ENCODE measurements around the gene MCIDAS. TPM values are rescaled to one million over a fixed set of nuclear protein-coding genes. Genes with fewer than 3 reads are reported as not detected.

The MCIDAS gene
- total RNA-seq, 1 donor from 2014 or later, result not detected

DNA sequence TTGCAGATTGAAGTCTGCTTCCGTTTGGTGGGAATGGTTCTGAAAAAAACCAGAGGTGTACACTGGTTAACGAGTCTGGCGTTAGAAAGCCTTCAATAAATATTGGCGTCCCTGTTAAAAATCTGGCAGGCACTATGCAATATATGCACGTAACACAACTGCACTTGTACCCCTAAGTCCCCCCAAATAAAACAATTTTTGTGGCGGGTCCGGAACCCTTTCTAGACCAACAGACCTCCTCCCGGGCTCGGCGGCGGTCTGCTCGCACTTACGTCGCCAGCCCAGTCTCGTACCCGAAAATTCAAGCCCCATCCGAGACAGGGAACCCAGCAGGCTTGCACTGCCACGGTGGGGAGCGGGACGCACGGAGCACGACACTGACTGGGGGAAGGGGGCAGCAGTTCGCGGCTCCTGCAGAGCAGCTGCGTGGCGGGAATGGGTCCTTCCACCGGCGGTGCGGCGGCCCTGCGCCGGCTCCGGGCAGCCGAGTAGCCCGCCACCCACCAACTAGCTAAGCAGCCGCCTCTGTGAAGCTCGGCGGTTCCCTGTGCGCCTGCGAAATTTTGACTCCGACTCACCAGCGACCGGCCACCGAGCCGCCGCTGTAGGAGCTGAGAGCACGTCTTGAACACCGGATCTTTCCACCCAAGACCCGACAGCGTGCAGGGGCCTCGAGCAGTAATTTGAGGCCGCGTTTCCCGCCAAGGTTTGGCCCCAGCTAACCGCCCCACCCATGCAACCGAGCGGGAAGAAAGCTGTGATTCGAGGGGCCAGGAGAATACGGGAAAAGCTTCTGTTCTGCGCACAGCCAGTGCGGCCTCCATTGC lies 3.9 kb downstream of the MCIDAS start:
- DNase-seq (ENCODE audit: low read depth in 2 of 2), result no peak

DNA sequence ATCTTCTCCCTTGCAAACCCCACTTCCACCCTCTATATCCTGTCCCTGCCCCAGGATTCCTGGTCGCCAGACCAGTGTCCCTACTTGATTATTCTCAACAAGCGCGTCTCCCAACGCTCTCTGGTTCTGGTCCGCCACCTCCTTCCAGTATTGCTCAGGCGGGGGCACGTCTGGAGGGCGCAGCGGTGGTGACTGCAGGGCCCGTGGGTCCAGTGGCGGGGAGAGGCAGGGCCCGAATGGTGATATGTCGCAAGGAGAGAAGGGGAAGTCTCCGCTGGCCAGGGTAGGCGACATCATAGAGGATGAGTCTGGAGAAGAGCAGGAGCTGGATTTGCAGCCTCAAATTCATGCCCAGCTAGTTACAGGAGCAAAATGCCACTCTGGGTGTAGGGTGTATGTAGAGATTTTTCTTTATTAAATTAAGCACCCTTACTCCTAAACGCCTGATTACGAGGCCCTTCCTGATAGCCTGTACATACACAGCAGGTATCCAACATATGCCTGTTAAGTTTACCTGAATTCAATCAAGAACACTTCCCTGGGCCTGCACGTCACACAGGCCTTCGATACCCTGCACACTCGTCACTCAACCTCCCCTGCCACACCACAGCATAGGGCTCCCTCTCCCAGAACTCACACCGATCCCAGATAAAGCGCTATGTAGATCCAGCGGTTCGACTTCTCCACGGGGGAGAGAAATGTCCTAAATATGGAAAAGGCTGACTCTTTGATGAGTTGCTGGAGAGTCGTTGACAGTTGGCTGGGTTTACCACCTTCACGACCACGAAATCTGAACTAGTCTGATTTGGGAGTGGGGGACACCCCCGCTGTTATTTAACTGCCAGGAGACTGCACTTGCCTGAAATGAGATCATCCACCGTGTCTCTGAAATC lies 4.8 kb downstream of the MCIDAS start:
- DNase-seq (ENCODE audit: low read depth in 2 of 2), result no peak

DNA sequence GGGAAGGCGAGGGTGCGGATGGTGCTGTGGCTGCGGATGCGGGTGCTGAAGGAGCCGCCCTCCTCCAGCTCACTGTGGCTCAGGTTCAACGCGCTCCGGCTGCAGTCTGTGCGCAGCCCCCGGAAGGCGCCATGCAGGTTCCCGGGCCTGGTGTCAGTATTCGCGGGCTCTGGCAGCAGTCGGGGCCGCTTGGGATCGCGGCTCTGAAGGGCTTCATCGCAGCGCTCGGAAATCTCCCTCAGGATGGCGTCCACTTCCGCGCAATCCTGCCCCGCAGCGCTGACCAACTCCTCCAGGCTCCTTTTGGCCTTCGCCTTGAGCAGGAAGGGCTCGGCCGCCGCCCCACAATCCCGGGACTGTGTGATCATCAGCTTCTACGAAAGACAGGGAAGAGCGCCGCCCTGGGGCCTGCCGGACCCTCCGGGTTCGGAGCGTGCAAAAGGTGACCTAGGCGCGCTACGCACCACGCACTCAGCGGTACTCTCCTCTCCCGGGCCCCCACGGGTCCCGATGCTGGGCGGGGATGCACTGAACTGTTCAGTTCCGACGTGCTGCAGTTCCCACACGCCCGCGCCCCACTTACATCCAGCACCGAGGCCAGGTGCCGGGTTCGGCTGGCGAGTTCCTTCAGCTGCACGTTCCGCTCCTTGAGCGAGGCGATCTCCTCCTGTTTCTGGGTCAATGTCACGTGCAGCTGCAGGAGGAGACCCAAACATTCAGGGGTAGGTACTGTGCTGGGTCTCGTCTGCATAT lies 6.5 kb downstream of the MCIDAS start:
- peak in 1 of 2 donors; percentile 35 for DNase-seq (ENCODE audit: low read depth in 2 of 2)

DNA sequence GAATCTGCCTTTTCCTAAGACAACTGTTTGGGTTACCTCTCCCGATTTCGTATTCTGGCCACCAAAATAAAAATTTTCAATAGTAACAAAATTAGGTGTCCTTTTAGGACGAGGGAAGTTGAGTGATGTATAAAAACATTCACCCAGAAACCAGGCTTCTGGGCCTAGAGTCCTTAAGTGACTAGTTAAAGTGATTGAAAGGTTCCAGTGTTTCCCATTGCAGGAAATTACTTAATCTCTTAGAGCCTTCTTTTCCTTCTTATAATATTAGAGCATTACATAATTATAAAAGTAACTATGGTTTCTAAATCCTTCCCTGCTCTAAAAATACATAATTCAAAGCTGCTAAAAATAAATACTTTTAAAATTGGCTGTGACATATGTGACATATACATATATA lies 7.3 kb downstream of the MCIDAS start:
- no peak for DNase-seq (ENCODE audit: low read depth in 2 of 2)

DNA sequence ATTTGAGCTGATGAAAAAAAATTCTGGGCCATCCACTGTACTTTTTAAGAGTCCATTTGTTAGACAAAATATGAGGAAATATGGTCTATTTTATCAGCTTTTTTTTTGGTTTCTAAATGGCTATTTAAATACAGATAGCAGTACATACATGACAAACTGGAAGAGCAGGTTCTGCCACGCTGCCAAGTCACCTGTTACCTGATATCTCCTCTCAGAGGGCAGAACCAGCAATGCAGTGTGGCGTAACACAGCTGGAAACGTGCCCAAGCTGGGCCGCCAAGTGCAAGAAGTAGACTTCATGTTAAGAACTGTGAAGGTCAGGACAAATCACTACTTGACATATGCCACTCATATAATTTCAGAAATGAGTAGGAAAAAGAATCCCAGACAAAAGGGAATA lies 8.1 kb downstream of the MCIDAS start:
- DNase-seq (ENCODE audit: low read depth in 2 of 2), result no peak

DNA sequence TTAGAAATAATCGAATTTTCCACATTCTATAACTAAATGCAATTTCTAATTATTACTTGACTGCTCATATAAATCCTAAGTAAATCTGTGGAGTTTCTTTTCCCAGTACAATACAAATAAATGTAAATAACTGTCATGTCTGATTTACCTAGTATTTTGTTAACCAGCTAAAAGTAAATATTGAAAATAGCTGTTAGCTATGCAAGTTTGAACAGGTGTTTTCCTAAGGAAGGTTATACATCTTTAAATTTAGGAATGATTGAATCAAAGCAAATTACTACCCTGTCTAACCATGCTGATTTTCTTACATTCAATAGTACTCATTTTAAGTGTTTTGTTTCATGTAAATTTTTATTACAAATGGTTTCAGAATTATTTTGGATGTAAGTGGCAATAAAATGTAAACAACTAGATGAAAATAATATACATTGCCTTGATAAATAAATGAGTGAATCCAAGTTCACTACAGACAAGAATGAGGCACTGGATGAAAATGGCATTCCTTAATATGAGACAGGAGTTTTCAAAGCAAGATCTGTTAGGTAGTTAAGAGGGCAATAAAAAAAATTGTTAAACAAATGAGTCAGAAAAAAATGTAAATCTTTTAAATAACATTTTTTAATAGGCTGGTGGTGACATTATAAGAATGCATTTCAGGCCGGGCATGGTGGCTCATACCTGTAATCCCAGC lies 15.8 kb downstream of the MCIDAS start:
- no peak for DNase-seq (ENCODE audit: low read depth in 2 of 2)

DNA sequence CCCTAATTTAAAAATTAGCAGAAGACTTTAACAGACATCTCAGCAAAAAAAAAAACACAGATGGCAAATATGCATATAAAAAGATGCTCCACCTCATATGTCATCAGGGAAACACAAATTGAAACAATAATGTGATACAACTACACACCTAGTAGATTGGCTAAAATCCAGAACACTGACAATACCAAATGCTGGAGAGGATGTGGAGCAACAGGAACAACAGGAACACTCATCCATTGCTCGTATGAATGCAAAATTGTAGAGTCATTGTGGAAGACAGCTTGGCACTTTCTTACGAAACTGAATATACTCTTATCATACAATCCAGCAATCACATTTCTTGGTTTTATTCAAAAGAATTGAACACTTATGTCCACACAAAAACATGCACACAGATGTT lies 22.1 kb downstream of the MCIDAS start:
- DNase-seq (ENCODE audit: low read depth in 2 of 2), result peak in 1 of 2 donors; percentile 31

DNA sequence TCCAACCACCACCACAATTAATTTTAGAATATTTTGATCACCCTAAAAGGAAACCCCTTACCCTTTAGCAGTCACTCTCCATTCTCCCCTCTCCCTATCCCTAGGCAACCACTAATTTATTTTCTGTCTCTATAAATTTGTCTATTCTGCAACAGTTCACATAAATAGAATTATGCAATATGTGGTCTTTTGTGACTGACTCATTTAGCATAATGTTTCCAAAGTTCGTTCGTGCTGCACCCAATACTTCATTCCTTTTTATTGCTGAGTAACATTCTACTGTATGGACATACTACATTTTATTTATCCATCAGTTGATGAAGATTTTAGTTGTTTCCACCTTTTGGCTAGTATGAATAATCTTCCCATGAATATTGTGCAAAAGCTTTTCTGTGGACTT lies 36.0 kb downstream of the MCIDAS start:
- DNase-seq (ENCODE audit: low read depth in 2 of 2), result no peak

DNA sequence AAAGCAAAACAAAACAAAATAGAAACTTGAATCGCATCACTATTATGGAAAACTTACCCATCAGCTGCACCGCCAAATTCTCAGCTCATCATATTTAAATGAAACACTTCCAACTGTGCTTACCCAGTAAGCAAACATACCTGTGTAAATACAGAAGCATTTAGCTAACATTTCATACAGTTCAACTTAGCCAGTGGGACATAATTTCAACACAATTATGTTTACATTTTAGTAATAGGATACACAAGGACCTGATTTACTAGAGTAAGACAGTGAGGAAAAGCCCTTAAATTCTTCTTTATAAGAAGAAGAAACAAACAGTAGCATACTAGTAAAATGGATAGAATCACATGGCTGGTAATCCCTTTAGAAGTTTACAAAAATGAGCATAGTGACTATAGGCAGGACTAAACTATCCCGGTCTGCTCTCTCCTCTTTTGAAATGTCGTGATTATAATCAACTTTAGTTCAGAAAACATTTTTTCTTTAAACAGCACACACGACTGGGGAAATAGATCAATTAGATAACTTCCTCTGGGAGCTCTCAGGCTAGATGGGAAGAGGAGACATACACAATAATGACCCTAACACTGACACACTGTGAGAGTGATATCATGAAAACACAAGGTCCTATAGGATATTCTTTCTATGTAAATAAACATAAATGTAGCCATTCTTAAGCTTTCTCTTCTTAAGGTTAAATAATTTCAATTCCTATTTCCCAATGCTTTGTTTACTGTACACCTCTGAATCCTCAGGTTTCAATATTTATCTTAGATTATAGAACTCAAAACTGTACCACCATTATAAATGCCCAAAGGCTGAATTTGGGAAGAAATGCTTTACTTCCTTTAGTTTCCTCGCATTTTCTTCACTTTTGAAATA lies 38.2 kb downstream of the MCIDAS start:
- DNase-seq (ENCODE audit: low read depth in 2 of 2), result no peak

DNA sequence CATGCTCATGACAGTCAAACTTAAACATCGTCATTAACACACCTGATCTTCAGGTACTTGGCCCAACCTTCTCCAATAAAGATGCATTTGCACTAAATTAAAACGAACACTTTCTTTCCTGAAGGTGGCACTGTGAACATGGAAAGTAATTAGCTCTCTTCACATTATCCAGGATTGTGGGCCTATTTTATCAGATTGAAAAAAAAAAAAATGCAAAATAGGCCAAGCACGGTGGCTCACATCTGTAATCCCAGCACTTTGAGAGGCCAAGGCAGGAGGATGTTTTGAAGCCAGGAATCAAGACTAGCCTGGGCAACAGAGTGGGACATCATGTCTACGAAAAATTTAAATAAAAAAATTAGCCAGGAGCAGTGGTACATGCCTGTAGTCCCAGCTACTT lies 39.7 kb downstream of the MCIDAS start:
- peak; percentile 34 to 51 for DNase-seq (ENCODE audit: low read depth in 2 of 2)

DNA sequence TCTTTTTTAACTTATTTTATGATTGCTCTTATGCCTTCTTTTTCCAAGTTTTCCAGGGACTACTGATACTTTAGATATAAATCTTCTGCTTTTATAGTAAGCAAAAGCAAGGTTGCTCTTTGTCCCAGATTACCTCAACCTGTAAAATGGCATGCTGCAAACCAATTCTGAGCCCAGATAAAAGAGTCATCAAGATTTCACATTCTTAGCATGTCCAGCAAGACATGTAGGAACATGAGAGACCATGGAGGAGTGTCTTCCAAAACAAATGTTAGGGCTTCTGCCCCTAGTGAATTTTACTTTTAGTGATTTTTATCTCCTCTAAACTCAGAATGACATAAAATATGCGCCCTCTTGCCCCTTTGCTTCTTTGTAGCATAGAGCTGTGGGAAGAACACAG lies 47.1 kb downstream of the MCIDAS start:
- no peak for DNase-seq (ENCODE audit: low read depth in 2 of 2)

DNA sequence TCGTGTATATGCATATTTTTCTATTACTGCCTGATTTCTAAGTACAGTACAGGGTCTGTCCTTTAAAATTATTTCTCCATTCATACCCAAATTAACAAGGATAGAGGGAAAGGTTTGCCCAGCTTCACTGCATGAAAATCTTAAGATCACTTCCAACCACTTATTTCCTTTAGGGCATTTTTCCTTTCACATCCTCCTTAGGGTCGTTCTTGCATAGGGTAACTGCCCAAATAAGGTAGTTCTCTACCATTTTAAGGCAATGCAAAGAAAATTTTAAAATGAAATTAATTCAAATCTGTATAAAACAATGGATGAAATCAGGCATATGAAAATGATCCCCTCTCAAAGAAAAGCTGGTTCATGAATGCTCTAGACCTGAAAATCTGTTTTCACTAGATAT lies 50.0 kb downstream of the MCIDAS start:
- DNase-seq (ENCODE audit: low read depth in 2 of 2), result no peak

DNA sequence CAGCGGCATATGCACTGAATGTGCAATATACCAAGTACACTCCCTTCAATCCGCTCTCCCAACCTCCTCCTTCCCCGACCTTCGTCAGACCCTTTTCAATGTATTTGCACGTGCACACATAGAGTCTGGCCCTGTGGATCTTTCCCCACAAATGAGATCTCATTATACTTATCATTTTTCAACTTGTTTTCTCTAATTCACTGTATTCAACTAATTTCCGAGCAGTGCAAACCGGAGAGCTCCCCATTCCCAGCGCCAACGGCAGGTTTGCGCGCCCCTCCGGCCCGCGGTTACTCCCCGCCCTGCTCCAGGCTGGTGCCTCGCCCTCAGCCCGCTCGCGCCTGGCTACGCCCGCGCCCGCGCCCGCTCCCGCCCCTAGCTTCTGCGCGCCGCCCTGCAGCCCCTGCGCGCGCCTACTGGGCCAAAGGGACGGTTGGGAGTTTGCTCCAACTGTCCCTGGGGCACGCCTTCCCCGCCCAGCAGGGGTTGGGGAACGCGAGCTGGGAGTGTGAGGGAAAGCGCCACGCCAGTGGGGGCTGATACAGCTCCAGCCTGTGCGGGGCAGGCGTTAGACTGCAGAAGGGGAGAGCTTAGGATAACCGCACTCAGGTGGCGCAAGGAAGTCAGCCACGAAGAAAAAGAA lies 50.8 kb downstream of the MCIDAS start:
- DNase-seq (ENCODE audit: low read depth in 2 of 2), result peak; percentile 33 to 37

DNA sequence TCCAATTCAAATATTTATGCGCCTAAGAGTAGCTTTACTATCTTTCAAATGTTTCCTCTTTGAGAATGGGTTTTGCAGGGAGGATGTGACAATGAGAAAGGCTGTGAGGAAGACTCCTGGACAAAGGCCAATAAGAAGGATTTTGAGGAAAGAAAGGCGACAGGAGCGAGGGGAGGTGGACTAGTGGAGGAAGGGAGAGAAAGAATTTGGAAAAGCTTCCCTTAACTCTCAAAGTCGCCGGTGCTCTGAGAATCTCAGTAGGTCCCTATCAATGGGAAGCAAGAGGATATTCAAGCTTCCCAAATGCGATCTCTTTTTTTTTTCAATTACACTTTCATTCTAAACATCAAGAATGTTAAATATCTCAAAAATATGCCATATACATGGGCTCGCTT lies 51.3 kb downstream of the MCIDAS start:
- DNase-seq (ENCODE audit: low read depth in 2 of 2), result no peak

DNA sequence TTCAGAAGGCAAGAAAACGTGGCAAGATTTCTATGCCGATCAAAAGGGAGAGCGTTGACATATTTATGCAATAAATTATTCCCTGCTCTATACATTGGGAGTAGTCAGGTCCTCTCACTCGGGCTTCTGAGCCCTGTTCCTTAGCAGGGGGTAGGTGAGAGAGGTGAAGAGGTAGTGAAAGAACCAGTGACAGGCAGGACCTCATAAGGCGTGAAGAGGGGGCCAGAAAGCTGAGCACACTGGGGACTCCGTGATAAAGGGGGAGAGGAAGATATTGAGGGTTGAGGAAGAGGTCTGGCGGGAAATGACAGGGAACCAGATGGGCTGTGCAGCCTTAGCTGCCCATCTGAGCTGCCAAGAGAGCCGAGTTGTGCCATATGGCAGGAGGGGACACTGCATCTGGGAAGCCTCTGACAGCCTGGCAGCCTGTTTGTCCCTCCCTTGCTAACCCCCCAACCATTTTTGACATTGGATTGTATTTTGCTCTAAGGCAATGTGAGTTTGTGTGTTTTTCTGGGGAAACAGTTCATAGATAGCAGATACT lies 53.4 kb downstream of the MCIDAS start:
- DNase-seq (ENCODE audit: low read depth in 2 of 2), result no peak

DNA sequence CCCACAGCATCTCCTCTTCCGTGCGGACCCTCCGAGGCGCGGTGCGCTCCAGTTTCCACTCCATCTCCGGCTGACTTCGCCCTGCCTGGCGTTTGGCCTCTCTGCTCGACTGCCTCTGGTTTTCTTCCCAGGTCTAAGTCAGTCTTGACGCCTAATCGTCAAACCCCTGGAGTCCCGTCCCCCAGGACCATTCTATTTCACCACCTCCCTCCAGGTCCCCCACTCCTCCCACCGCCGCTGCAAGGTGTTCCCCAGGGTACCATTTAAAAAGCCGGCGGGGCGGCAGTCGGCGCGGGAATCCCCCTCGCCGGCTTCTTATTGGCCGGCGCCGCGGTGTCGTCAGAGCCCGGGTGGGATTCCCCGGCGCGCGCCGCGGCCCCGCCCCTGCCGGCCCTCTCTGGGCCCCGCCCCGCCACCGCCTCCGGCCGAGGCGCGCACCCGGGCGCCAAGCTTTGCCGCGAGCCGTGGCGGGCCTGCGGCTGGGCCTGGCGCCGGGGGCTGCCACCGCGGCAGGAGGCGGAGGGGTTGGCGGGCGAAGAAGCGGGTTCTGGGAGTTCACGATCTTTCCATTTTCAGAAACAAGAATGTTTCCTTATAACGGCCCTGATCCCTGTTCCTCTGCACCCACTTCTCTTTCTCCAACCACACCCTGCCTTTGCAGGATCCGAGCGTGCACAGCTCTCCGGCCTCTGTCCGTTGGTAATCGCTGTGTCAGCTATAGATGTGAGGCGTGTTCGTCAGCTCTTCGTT lies 54.0 kb downstream of the MCIDAS start, which contains the start of gene CDC20B:
Gene CDC20B (minus strand): TSS at position 241 of the 750 bp plus-strand sequence. CDS start 177 bp downstream, at position 64.
- DNase-seq (ENCODE audit: low read depth in 2 of 2), result peak; percentile 81 to 83

DNA sequence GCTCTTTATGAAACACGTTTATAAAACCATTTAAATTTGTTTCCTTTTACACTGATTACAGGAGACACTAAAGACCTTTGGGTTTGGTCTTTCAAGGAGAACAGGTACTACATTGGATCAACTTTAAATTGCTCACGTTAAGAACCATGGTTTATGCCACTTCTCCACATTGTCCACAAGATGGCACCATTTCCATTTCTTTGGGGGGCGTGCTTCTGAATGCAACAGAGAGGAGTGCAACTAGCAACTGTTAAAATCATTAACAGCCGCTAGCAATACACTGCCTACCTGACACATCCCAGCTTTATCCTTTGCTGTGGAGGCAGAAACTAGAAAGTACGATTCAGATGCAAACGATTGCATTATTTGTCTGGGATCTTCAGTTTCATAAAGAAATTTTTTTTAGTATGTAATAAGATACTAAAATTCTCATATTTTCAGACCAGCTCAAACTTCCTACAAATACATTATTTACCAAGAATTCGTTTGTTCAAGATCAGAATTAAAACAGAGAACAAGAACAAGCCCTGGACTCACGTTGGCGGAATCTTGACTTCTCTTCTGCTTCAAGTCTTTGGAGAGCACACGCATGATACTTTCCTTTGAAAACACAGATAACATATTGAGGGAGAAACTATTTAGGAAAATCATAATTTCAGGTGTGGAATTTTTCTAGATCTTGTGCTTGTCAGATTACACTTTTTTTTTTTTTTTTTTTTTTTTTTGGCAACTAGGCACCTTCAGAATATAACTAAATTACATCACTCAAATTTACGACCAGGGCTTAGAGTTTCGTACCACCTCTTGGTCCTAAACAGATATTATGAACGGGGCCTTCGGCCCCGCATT lies 54.8 kb downstream of the MCIDAS start:
- peak; percentile 85 to 89 for DNase-seq (ENCODE audit: low read depth in 2 of 2)

DNA sequence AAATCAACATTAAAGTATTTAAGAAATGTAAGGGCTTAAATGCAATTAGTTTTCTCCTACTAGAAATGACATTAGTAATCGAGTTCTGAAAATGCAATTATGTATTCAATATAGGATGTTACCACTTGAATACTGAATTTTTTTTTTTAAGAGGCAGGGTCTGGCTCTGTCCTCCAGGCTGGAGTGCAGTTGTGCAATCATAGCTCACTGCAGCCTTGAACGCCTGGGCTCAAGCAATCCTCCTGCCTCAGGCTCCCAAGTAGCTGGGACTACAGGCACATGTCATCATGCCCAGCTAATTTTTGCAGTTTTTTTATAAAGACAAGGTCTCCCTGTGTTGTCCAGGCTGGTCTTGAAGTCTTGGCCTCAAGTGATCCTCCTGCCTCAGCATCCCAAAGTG lies 55.6 kb downstream of the MCIDAS start:
- DNase-seq (ENCODE audit: low read depth in 2 of 2), result no peak

Measured in lung microvascular endothelial cell (primary cell).